HG03196 (cell line): ENCODE measurements around the gene BRMS1.
"Not testable (repeated sequence)": the region's sequence is repeated elsewhere in the genome, so short reads cannot be mapped to it uniquely, and the experiment has no call there.

Source experiments
- ATAC-seq: cut with Tn5 transposase; IDR thresholded peaks from one replicate; pipeline ENCODE4 v1.9.1; 2021; ENCODE audit not compliant: unreplicated experiment

Gene BRMS1

GRCh38 chr11:66363805-66364535, 19.1 kb upstream of the BRMS1 start:
- ATAC-seq = no peak

DNA sequence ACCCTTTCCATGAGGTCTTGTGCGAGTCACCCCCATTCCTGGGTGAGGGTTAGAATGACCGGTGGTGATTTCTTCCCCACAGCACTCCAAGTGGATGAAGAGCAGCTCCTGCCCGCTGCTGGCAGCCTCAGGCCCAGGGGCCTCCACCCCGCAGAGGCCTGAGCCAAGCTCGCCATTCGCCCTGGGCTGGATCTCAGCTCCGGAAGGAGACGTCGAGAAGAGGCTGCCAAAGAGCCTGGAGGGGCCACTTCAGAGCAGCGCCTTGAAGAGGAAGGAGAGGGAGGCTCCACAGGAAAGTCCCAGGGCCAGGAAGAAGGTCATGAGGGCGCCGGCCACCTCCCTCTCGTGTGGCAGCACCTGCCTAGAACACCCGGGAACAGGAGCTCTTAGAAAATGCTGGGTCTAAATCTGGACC, 18.3 kb upstream of the BRMS1 start:
- no peak for ATAC-seq

- ATAC-seq = no peak
These were observed 17.7 kb upstream of the BRMS1 start for GRCh38 chr11:66362481-66363147.

- ATAC-seq = no peak
These were observed 16.6 kb upstream of the BRMS1 start for GRCh38 chr11:66361502-66361941.

DNA sequence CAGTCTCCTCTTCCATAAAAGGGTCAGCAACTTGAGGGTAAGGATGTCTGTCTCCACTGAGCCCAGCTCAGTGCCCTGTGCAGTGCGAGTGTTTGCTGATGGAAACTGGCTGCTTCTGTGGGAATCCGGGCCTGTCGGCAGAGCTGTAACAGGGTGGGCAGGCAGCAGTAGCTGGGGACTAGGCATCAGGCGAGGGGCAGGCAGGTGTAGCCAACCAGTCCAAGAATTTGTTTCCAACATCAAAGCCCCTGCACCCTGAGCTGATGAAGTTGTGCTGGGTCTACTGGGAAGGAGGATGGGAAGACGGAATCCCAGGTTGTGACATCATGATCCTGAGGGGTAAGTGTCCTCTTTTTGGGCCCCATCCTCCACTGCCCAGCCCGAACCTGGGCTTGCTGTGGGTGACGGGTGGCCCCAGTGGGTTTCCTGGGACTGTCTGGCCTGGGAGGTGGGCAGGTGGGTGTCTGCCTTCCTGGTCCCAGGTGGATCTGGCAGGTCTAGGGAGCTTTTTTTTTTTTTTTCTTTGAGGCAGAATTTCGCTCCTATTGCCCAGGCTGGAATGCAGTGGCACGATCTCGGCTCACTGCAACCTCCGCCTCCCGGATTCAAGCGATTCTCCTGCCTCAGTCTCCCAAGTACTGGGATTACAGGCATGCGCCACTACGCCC, 15.6 kb upstream of the BRMS1 start:
- ATAC-seq = no peak

- no peak for ATAC-seq
These were observed 14.8 kb upstream of the BRMS1 start for GRCh38 chr11:66359662-66360087.

GRCh38 chr11:66350560-66351235, 5.8 kb upstream of the BRMS1 start:
- ATAC-seq = not testable (repeated sequence)

GRCh38 chr11:66349084-66349386, 4.1 kb upstream of the BRMS1 start:
- no peak for ATAC-seq

DNA sequence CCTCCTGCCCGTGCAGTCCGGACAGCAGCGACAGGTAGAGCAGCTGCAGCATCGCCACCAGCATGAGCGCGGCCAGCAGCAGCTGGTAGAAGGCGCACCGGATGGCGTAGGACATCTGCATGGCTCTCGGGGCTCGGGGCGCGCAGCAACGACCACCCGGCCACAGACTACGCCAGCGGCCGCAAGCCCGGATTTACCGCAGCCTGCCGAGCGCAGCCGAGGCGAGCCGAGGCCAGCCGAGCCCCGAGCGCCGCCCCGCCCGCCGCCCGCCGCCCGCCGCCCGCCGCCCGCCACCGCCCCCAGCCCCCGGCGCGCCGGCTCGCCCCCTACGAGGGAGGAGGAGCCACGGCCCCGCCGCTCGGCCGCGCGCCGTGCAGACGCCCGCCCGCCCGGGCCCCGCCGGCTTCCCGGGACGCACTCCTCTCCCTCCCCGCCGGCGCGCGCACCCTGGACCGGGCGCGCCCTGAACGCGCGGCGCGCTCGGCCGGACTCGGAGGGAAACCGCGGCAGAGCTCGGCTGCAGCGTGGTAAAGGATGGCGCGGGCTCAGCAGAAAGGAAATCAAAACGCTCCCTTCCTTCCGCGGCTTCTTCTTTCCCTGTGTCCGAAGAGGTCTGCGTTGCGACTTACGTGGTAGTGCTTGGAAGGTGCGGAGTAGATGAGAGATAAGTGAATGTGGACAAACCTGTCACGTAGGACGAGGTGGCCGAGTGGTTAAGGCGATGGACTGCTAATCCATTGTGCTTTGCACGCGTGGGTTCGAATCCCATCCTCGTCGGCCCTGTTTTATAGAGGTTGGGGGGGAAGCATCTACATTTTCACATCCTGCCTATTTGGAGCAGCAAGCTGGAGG, 2.7 kb upstream of the BRMS1 start, which contains the start of gene B4GAT1:
TSS of gene B4GAT1 (minus strand) at position 205 of the 852 bp plus-strand sequence. CDS start at position 121, 84 bp downstream.
- no peak for ATAC-seq

DNA sequence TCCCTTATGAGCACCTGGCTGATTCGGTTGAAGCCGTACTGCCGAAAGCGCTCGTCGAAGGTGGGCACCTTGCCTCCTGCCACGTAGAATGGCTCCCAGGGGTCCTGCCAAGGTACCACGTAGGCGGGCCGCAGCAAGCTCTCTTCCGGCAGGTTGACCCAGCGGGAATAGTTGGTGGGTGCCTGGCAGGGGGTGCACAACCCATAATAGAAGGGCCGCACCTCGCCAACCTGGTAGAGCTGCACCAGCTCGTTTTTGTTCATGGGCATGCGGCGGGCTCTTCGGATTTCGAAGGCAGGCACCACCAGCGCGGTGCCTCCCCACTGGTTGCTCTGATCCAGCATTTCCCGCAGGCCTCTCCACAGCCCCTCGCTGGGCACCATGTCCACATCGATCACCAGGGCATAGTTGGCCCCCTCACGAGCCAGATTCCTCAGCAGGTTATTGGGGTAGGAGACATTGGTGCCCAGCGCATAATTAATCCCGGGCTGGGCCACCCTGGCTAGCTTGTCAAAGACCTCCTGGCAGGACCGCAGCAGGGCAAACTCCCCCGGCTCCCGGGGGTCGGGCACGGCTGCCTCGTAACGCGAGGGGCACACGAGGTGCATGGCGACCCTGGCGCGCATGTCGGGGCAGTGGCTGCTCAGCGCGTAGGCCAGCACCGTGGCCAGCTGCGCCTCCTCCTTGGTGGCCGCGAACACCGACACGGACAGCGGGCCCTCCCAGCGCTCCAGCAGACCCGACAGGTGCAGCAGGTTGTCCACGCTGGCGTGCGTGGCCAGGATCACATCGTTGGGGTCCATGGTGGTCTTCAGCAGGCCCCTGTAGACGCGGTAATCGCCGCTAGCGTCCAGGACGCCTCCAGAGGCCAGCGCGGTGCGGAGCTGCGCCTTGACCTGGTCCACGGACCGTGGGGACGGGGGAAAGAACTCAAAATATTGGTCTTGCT, 1.8 kb upstream of the BRMS1 start:
- ATAC-seq = no peak

GRCh38 chr11:66345316-66345649, 379 bp upstream of the BRMS1 start:
- ATAC-seq = peak; percentile 5

GRCh38 chr11:66343176-66343575, 1.7 kb downstream of the BRMS1 start:
- ATAC-seq = no peak

DNA sequence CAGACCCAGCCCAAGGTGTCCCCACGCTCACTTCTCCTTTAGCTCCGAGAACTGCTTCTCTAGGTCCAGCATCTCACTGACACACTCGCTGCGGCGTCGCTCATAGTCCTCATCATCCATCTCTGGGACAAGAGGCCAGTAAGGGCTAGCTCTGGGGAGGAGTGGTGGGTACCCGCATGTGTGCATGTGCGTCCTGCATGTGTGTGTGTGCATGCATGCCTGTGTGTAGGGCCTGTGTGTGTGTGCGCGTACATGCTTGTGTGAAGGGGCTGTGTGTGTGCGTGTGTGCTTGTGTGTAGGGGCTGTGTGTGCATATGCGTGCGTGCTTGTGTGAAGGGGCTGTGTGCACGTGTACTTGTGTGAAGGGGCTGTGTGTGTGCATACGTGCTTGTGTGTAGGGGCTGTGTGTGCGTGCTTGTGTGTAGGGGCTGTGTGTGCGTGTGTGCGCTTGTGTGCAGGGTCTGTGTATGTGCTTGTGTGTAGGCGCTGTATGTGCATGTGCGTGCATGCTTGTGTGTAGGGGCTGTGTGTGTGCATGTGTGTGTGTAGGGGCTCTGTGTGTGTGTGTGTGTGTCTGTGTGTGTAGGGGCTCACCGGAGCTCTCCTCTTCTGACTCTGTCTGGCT, 3.3 kb downstream of the BRMS1 start:
- no peak for ATAC-seq

DNA sequence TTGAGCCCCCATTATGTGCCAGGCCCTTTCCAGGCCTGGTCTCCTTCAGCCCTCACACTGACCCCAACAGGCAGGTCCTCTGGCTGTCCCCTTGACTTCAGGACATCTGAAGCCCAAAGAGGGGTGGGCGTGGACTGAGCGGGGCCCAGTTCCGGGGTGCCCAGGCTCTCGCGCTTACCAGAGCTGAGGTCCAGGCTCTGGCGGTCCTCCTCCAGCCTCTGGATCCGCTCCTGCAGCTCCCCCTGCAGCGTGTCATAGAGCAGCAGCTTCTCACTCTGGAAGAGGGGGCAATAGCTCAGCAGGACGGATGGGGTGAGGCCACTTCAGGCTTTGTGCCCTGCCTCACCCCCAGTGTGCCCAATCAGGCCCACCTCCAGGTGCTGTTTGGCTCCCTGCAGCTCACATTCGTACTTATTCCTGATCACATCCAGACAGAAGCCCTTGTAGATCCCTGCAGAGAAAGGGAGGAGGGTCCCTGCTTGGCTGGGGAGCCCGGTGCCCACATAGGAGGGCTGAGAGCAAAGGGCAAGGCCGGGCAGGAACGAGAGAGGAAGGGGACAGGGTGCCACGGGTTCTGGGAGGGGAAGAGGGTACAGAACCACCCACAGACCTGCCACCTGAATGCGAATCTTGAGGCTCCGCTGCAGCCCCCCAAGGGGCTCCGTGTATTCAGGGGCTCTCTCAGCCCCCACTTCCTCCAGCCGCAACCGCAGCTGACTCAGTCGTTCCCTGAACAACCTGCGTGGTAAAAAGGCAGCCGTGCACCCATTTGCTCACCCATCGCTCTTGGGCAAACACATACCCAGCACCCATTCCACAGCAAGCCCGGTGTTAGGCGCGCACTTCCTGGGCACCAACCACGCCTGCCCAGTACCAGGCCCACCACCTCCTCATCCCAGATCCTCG, 4.1 kb downstream of the BRMS1 start:
- no peak for ATAC-seq

DNA sequence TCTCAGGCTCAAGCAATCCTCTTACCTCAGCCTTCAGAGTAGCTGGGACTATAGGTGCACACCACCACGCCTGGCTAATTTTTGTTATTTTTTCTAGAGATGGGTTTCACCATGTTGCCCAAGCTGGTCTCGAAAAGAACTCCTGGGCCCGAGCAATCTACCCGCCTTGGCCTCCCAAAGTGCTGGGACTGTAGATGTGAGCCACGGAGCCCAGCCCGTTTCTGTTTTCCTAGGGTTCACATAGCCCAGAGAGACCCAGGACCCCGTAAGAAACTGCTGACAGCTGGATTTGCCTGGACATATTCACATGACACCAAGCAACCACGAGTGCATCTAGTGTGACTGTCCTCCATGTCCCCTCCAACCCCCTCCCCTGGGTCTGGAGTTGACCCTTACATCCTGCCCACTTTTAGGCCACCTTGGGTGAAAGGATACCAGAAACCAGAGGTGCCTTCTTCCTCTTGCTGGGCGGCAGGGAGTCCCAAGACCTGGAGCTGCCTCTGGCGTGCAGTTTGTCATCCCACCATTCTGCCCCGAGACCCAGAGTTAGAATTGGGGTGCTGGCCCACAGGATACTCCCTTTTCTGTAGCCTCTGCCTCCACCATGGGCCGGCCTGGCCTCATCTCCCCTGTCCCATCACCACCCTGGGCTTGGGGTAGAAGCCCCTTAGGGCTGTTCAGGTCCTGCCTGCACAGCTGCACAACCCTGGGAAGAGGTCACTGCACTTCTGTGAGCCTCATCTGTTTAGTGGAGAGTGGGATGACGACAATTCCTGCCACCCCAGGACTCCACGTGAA, 5.0 kb downstream of the BRMS1 start:
- no peak for ATAC-seq

DNA sequence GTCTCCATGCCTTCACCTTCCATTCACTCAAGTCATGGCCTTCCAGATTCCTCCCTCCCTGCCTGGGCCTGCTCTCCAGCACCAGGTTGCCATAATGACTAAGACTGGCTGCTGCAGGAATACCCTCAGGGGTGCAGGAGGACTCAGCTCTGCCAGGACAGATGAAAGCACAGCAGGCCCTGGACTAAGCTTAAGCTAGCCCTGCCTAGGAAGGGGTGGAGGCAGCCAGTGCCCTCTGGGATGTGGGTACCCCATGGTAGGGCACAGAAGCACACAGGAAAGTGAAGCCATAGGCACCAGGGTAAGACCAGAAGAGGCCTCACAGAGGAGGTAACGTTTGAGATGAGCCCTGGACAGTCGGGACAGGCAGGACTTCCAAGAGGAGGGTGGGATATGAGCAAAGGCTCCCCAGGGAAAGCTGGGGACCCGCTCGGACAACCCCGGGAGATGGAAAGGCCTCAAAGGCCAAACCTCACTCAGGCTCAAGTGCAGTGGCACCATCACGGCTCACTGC, 5.7 kb downstream of the BRMS1 start:
- no peak for ATAC-seq
